Peyer's patch (tissue), 4 donors: Measurements from ENCODE around the gene ANKRD53. TPM values are rescaled to one million over a fixed set of nuclear protein-coding genes. Genes with fewer than 3 reads are reported as not detected.
A peak's percentile ranks its signal among the peaks of the same experiment; 100 is the strongest.

Experiments used
- DNase-seq, 3 donors: peaks; one replicate each; pipeline ENCODE4 v3.0.0-alpha.2; 2017 to 2019
- H3K27ac ChIP-seq, 4 donors: fragments of 200-600 bp; sonication (generic); one replicate each; pipeline ENCODE4 v1.5.1; 2016 to 2019
- H3K27me3 ChIP-seq, 2 donors: fragments of 200-600 bp; sonication (generic); one replicate each; pipeline ENCODE4 v1.5.1; 2019
- H3K36me3 ChIP-seq, 3 donors: fragments of 200-600 bp; sonication (generic); one replicate each; pipeline ENCODE4 v1.5.1; 2016 to 2019
- H3K4me1 ChIP-seq, 4 donors: fragments of 200-600 bp; sonication (generic); one replicate each; pipeline ENCODE4 v1.5.1; 2016 to 2019
- H3K4me3 ChIP-seq, 4 donors: fragments of 200-600 bp; sonication (generic); 1 replicate in 3 of 4; 2 replicates in 1 of 4; pipeline ENCODE4 v1.5.1; 2016 to 2019; ENCODE audit warnings: mild to moderate bottlenecking in 1 of 4
- H3K9me3 ChIP-seq, 4 donors: fragments of 200-600 bp; sonication (generic); one replicate each; pipeline ENCODE4 v1.5.1; 2016 to 2019; ENCODE audit warnings: mild to moderate bottlenecking in 1 of 4
- CTCF ChIP-seq, 6 experiments: fragments of 450-650 bp in 4 of 6; fragments of 200-600 bp in 2 of 6; sonication (generic) in 1 of 6; IDR thresholded peaks; one replicate each; pipeline ENCODE4 v1.5.1; 2017 to 2019; ENCODE audit warnings: antibody characterized with exemption in 6 of 6, mild to moderate bottlenecking in 3 of 6, moderate library complexity in 1 of 6
- POLR2A ChIP-seq, 2 donors: fragments of 450-650 bp; IDR thresholded peaks; one replicate each; pipeline ENCODE4 v1.5.1; 2017; ENCODE audit warnings: antibody characterized with exemption in 2 of 2, mild to moderate bottlenecking in 2 of 2, moderate library complexity in 2 of 2
- total RNA-seq, 4 donors: library from RNA; depleted of rRNA; stranded (reverse); fragments of >200 nt; gene quantifications; one replicate each; pipeline ENCODE4 v1.1.0, GENCODE V29; 2016

ANKRD53 gene
- total RNA-seq, 4 donors from 2014 or later = 3.5 TPM; not detected in 3

GRCh38 chr2:70939001-70939838 lies 39.2 kb upstream of the ANKRD53 start:
- no peaks in the 10 kb centered on the region for H3K9me3 ChIP-seq
- no peak for TF ChIP-seq CTCF (IDR thresholded peaks at IDR 0.05)
- no peak for TF ChIP-seq POLR2A (IDR thresholded peaks at IDR 0.05)
- no peak overlapping the region for H3K27ac ChIP-seq
- H3K4me1 ChIP-seq = no peaks in the 10 kb centered on the region
- no peaks in the 10 kb centered on the region for H3K27me3 ChIP-seq
- H3K36me3 ChIP-seq = no peaks in the 10 kb centered on the region
- peak in 1 of 3 donors; percentile 39 for DNase-seq
- no peak overlapping the region for H3K4me3 ChIP-seq

GRCh38 chr2:70939839-70940580 lies 38.4 kb upstream of the ANKRD53 start:
- no peak overlapping the region for H3K27ac ChIP-seq
- TF ChIP-seq POLR2A (IDR thresholded peaks at IDR 0.05) (no peak), CTCF (IDR thresholded peaks at IDR 0.05) (no peak)
- no peaks in the 10 kb centered on the region for H3K27me3 ChIP-seq
- no peaks in the 10 kb centered on the region for H3K4me1 ChIP-seq
- no peak overlapping the region for H3K4me3 ChIP-seq
- peak in 1 of 3 donors; percentile 37 for DNase-seq
- H3K9me3 ChIP-seq = no peaks in the 10 kb centered on the region
- no peaks in the 10 kb centered on the region for H3K36me3 ChIP-seq

- Histone ChIP-seq H3K27ac (no peak overlapping the region), H3K27me3 (no peaks in the 10 kb centered on the region), H3K36me3 (no peaks in the 10 kb centered on the region), H3K4me1 (no peaks in the 10 kb centered on the region), H3K4me3 (no peak overlapping the region), H3K9me3 (no peaks in the 10 kb centered on the region)
- DNase-seq = peak in 1 of 3 donors; percentile 33
- TF ChIP-seq POLR2A (IDR thresholded peaks at IDR 0.05) (no peak), CTCF (IDR thresholded peaks at IDR 0.05) (no peak)
These were observed 37.2 kb upstream of the ANKRD53 start for GRCh38 chr2:70941186-70941585.

GRCh38 chr2:70941701-70942100 lies 36.7 kb upstream of the ANKRD53 start:
- H3K27me3 ChIP-seq = no peaks in the 10 kb centered on the region
- TF ChIP-seq POLR2A (IDR thresholded peaks at IDR 0.05) (no peak), CTCF (IDR thresholded peaks at IDR 0.05) (no peak)

GRCh38 chr2:70942396-70943204 lies 35.8 kb upstream of the ANKRD53 start:
- Histone ChIP-seq H3K27ac (no peak overlapping the region), H3K4me1 (no peaks in the 10 kb centered on the region), H3K27me3 (no peaks in the 10 kb centered on the region), H3K9me3 (no peaks in the 10 kb centered on the region), H3K36me3 (no peaks in the 10 kb centered on the region), H3K4me3 (no peak overlapping the region)
- peak in 1 of 3 donors; percentile 25 for DNase-seq
- TF ChIP-seq CTCF (IDR thresholded peaks at IDR 0.05) = no peak
- no peak for TF ChIP-seq POLR2A (IDR thresholded peaks at IDR 0.05)

More at GRCh38 chr2:70941701-70942100, 36.7 kb upstream of the ANKRD53 start:
- Histone ChIP-seq H3K4me1 (no peaks in the 10 kb centered on the region), H3K9me3 (no peaks in the 10 kb centered on the region), H3K27ac (no peak overlapping the region), H3K4me3 (no peak overlapping the region), H3K36me3 (no peaks in the 10 kb centered on the region)
- no peak for DNase-seq
